RKO (cell line): ENCODE measurements around the gene IGFLR1.
"Not testable (repeated sequence)": the region's sequence is repeated elsewhere in the genome, so short reads cannot be mapped to it uniquely, and the experiment has no call there.

ENCODE experiments used
- DNase-seq: peaks from one replicate; pipeline ENCODE4 v3.0.0-alpha.2; 2016; ENCODE audit warnings: low spot score

The IGFLR1 gene

DNA sequence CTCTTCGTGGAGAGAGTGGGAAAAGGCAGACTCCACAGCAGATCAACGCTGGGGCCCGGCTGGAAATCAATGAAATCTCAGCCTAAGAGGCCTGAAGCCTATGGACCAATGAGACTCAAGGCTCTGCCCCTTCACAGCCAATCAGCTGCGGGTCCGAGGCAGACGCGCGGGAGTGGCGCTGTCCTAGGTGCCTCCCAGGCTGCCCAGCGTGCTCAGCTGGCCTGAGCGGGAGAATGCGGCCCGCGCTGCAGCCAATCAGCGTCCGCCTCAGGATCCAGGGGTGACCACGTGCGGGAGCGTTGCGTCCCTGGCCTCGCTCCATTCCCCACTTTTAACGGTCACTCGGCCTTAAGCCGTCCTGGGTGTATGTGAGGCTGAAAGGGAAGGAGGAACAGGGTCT is 38.0 kb downstream of the IGFLR1 start, which contains the start of gene ZBTB32:
Gene ZBTB32, plus strand, starts transcription at position 341 of the 400 bp plus-strand sequence. CDS start 10,069 bp downstream, outside the sequence.
- DNase-seq: no peak

DNA sequence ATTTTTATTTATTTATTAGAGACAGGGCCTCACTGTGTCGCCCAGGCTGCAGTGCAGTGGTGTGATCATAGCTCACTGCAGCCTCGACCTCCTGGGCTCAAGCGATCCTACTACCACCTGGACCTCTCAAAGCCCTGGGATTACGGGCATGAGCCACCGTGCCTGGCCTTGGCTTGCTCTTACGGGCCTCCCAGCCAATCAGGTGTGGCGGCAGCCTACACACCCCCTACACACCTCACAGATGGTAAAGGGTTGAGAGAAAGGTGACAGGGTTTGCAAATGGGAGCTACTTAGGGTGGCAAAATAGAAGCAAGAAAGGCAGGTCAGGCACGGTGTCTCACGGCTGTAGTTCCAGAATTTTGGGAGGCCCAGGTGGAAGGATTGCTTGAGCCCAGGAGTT is 38.9 kb downstream of the IGFLR1 start:
- DNase-seq: no peak

DNA sequence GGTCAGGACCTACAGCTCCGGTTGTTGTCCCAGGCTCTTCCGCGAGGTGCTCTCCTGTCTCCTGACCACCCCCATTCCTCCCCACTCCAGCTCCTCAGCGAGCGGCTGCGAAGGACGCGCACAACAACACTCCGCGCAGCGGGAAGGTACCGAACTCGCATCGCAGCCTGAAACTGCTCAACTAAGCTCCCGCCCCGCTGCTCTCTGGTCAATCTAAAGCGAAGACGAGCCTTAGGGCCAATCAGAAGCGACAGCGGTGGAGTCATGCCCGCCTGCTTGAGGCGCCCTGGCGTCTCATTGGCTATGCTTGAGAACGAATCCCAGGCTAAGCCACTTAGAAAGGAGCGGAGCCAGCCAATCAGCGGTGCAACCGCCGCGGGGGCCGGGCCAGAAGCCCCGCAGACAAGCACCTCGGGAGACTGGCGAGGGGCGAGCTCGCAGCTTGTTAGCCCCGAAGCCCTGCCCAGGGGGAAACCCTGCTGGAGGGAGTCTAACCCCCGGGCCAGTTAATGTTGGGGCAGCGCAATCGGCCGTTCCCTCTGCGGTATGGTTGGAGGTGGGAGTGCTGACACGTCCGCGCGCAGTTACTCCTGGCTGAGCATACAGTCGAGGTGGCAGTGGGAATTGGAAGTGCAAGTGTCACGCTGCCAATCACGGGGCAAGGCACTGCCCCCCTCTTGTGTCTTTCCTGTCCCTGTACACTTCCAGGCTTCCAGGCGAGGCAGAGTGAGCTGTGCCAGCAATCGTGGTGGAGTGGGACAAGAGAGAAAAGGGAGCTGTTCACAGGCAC is 39.8 kb downstream of the IGFLR1 start:
- peak; percentile 95 for DNase-seq

DNA sequence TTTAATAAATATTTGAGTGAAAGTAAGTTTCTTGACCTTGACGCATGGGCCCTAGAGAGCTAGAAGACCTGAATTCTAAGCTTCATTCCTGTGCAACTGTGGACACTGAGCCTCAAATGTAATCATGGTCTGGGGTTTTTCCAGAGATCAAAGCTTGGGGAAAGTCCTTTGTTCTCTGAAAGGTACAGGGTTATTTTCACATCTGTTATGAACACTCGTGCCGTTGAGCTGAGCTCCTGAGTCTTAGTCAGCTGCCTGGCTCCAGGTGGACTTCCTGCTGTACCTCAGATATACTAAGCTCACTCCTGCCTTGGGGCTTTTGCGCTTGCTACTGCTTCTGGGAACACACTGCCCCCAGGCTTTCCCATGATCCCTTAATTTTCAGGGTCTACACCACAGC is 45.4 kb downstream of the IGFLR1 start:
- DNase-seq: no peak

DNA sequence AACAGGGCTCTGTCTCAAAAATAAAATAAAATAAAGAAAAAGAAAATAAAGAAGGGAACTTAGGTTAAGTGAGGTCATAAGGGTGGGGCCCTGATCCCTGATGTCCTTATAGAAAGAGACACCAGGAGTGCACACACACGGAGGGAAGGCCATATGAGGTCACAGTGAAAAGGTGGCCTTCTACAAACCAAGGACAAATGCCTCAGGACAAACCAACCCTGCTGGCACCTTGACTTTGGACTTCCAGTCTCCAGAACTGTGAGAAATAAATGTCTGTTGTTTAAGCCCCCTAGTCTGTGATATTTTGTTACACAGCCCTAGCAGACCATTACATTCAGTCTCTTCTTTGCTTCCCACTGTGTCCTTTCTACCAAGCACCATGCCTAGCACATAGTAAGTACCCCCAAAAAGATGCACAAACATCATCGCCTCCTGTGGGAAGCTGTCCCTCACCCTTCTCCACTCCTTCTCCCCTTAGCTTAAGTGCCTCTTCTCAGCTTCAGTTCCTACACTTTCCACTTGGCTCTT is 46.3 kb downstream of the IGFLR1 start:
- DNase-seq: no peak

DNA sequence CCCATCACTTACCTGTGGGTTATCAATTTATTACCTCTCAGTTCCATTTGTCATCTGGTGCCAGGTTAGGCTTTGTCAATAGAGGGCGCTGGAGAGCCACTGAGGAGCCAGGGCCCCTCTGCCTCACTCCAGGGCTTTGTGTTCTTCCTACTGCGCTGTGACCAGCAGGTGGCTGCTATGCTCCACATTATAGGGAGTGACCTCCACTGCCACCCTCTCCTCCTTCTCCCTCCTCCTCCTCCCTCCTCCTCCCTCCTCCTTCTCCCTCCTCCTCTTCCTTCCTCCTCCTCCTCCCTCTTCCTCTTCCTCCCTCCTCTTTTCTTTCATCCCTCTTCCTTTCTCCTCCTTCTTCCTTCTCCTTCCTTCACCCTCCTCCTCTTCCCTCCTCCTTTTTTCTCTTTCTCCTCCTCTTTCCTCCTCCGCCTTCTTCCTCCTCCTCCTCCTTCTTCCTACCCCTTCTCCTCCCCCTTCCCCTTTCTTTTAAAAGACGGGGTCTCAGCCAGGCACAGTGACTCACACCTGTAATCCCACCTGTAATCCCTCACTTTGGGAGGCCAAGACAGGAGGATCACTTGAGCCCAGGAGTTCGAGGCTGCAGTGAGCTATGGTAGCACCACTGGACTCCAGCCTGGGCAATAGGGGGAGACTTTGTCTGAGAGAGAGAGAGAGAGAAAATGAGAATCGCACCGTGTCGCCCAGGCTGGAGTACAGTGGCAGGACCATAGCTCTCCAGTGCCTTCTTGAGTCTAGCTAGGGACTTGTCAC is 48.2 kb downstream of the IGFLR1 start:
- DNase-seq: peak; percentile 88

DNA sequence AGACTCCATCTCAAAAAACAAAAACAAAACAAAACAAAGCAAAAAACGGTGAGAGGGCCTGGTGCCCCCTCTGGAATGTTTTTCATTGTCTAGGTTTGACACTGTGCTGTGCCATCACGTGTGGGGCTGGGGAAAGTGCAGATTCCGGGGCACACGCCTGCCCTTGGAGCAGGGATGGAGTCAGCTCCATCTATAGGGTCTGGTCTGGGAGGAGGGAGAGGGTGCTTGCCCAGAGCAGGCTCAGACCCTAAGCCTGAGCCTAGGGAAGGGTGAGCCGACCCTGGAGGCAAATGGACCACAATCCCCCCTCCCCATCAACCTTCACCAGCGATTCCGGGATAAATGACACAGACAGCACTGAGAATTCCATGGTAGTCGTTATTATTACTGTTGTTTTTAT is 48.8 kb downstream of the IGFLR1 start:
- no peak for DNase-seq

DNA sequence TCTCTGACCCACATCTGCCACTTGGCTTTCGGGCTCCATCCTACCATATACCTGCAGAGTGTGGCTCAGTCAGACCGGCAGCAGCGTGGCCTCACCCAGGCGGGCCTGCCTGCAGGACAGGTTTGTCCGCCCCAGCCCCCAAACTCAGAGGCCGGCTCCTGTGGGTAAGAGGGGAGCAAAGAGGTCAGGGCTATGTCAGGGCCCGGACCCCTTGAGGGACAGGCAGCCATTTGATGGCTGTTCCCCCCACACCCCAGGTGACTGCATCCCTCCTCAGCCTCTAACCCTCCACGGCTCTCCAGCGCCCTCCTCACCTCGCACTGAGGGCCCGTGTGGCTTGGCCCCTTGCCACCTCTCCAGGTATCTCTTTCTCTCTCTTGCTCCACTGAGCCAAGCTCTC is 50.2 kb downstream of the IGFLR1 start:
- no peak for DNase-seq

DNA sequence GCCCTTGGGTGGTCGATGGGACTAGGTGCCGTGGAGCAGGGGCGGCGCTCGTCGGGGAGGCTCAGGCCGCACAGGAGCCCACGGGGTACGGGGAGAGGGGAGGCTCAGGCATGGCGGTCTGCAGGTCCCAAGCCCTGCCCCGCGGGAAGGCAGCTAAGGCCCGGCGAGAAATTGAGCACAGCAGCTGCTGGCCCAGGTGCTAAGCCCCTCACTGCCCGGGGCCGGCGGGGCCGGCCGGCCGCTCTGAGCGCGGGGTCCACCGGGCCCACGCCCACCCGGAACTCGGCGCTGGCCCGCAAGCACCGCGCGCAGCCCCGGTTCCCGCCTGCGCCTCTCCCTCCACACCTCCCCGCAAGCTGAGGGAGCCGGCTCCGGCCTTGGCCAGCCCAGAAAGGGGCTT is 51.1 kb downstream of the IGFLR1 start:
- not testable (repeated sequence) for DNase-seq

DNA sequence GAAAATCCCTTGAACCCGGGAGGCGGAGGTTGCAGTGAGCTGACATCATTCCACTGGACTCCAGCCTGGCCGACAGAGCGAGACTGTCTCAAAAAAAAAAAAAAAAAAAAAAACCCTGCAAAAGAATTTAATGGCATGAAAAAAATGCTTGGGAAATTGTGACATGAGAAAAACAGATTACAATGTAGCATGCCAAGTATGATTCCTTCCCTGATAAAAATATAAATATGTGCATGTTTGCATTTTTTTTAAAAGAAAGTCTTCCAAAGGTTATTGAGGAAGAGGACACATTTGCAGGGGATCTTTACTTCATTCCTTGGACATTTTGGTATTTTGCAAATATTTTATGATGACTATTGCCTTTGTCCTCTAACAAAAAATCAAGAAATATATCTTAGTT is 52.4 kb downstream of the IGFLR1 start:
- DNase-seq: no peak
